Liver (tissue), 3 donors: ENCODE results near the gene OLA1.

Source experiments
- ATF3 ChIP-seq: IDR thresholded peaks from 2 replicates; pipeline ENCODE4 v1.6.1; 2016; ENCODE audit warnings: antibody characterized with exemption
- FOXA1 ChIP-seq: IDR thresholded peaks from 2 replicates; pipeline ENCODE4 v1.6.1; 2016; ENCODE audit warnings: antibody characterized with exemption
- GABPA ChIP-seq, 2 donors: IDR thresholded peaks in 1 of 2; conservative IDR thresholded peaks in 1 of 2; 2 replicates each; pipeline ENCODE4 v1.6.1; 2016; ENCODE audit warnings: antibody characterized with exemption in 2 of 2, mild to moderate bottlenecking in 1 of 2, moderate library complexity in 1 of 2
- HNF4A ChIP-seq, 2 donors: conservative IDR thresholded peaks; 2 replicates each; pipeline ENCODE4 v1.6.1; 2016; ENCODE audit warnings: antibody characterized with exemption in 2 of 2, mild to moderate bottlenecking in 2 of 2
- JUND ChIP-seq, 2 donors: IDR thresholded peaks; 2 replicates each; pipeline ENCODE4 v1.6.1; 2016; ENCODE audit warnings: antibody characterized with exemption in 2 of 2
- RAD21 ChIP-seq, 2 donors: IDR thresholded peaks; 2 replicates each; pipeline ENCODE4 v1.6.1; 2016; ENCODE audit warnings: antibody characterized with exemption in 2 of 2, mild to moderate bottlenecking in 2 of 2
- REST ChIP-seq: IDR thresholded peaks from 2 replicates; pipeline ENCODE4 v1.6.1; 2016; ENCODE audit warnings: antibody characterized with exemption, mild to moderate bottlenecking
- RXRA ChIP-seq, 2 donors: IDR thresholded peaks; 2 replicates each; pipeline ENCODE4 v1.6.1; 2017 to 2018; ENCODE audit warnings: antibody characterized with exemption in 2 of 2, mild to moderate bottlenecking in 1 of 2
- SP1 ChIP-seq: IDR thresholded peaks from 2 replicates; pipeline ENCODE4 v1.6.1; 2018; ENCODE audit warnings: antibody characterized with exemption, mild to moderate bottlenecking
- TAF1 ChIP-seq: conservative IDR thresholded peaks from 2 replicates; pipeline ENCODE4 v1.6.1; 2016; ENCODE audit warnings: antibody characterized with exemption, mild to moderate bottlenecking
- YY1 ChIP-seq: IDR thresholded peaks from 2 replicates; pipeline ENCODE4 v1.6.1; 2016; ENCODE audit warnings: antibody characterized with exemption, mild to moderate bottlenecking
- TF ChIP-seq, protein P1 (sequence below): IDR thresholded peaks from 2 replicates; pipeline ENCODE4 v1.6.1; 2016; ENCODE audit warnings: antibody characterized with exemption
- TF ChIP-seq, protein P2 (sequence below): fragments of 150-350 bp; IDR thresholded peaks from 2 replicates; pipeline ENCODE4 v1.5.1; 2017; ENCODE audit warnings: improper control_type of control experiment, low read depth, low read length; ENCODE audit not compliant: missing input control
- TF ChIP-seq, protein P3 (sequence below): IDR thresholded peaks from 2 replicates; pipeline ENCODE4 v1.6.1; 2016; ENCODE audit warnings: antibody characterized with exemption
- donor health status: healthy.
- donor health status: healthy.

DNA sequence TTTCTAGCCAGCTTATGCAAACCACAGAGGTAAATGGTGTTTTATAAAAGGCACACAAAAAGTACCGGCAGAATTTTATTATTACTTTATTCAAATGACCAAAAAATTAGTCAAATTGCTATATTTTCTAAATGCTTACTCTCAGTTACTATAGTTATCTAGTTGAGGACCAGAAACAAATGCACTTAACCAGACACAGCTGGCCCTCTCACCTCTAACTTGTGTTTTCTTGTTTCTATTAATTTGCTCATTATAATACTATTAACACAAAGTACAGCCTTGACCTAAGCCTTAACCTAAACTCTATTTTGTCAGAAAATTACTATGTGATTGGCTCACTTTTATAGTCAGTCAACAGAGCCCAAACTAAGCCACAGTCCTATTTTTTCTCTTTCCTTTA, 26.2 kb downstream of the OLA1 start:
- no peak for TF ChIP-seq ATF3
- TF ChIP-seq JUND (IDR thresholded peaks at IDR 0.05), result no peak
- TF ChIP-seq, protein P1, sequence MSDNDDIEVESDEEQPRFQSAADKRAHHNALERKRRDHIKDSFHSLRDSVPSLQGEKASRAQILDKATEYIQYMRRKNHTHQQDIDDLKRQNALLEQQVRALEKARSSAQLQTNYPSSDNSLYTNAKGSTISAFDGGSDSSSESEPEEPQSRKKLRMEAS, result no peak
- TF ChIP-seq, protein P2, sequence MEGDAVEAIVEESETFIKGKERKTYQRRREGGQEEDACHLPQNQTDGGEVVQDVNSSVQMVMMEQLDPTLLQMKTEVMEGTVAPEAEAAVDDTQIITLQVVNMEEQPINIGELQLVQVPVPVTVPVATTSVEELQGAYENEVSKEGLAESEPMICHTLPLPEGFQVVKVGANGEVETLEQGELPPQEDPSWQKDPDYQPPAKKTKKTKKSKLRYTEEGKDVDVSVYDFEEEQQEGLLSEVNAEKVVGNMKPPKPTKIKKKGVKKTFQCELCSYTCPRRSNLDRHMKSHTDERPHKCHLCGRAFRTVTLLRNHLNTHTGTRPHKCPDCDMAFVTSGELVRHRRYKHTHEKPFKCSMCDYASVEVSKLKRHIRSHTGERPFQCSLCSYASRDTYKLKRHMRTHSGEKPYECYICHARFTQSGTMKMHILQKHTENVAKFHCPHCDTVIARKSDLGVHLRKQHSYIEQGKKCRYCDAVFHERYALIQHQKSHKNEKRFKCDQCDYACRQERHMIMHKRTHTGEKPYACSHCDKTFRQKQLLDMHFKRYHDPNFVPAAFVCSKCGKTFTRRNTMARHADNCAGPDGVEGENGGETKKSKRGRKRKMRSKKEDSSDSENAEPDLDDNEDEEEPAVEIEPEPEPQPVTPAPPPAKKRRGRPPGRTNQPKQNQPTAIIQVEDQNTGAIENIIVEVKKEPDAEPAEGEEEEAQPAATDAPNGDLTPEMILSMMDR, result no peak
- no peak for TF ChIP-seq YY1
- TF ChIP-seq RAD21 (IDR thresholded peaks at IDR 0.05), result no peak
- no peak for TF ChIP-seq TAF1
- TF ChIP-seq GABPA (IDR thresholded peaks at IDR 0.05 in 1 of 2, conservative IDR thresholded peaks at IDR 0.05 in 1 of 2), result no peak
- TF ChIP-seq SP1, result no peak
- TF ChIP-seq, protein P3, sequence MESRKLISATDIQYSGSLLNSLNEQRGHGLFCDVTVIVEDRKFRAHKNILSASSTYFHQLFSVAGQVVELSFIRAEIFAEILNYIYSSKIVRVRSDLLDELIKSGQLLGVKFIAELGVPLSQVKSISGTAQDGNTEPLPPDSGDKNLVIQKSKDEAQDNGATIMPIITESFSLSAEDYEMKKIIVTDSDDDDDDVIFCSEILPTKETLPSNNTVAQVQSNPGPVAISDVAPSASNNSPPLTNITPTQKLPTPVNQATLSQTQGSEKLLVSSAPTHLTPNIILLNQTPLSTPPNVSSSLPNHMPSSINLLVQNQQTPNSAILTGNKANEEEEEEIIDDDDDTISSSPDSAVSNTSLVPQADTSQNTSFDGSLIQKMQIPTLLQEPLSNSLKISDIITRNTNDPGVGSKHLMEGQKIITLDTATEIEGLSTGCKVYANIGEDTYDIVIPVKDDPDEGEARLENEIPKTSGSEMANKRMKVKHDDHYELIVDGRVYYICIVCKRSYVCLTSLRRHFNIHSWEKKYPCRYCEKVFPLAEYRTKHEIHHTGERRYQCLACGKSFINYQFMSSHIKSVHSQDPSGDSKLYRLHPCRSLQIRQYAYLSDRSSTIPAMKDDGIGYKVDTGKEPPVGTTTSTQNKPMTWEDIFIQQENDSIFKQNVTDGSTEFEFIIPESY, result no peak
- TF ChIP-seq FOXA1, result no peak
- no peak for TF ChIP-seq REST
- no peak for TF ChIP-seq HNF4A (conservative IDR thresholded peaks at IDR 0.05)
- no peak for TF ChIP-seq RXRA (IDR thresholded peaks at IDR 0.05)
